AG10803 (cell line): ENCODE results near the gene S1PR4.

Experiments used
- DNase-seq: peaks from one replicate; pipeline ENCODE4 v3.0.0; 2010; ENCODE audit warnings: low read depth
- H3K4me3 ChIP-seq: 2 replicates; pipeline ENCODE4 v1.5.1; 2011; ENCODE audit warnings: mild to moderate bottlenecking, low read length, control low read depth
- CTCF ChIP-seq: conservative IDR thresholded peaks from 2 replicates; pipeline ENCODE4 v1.5.1; 2011; ENCODE audit warnings: mild to moderate bottlenecking, low read length, control low read depth, inconsistent platforms

Gene S1PR4

DNA sequence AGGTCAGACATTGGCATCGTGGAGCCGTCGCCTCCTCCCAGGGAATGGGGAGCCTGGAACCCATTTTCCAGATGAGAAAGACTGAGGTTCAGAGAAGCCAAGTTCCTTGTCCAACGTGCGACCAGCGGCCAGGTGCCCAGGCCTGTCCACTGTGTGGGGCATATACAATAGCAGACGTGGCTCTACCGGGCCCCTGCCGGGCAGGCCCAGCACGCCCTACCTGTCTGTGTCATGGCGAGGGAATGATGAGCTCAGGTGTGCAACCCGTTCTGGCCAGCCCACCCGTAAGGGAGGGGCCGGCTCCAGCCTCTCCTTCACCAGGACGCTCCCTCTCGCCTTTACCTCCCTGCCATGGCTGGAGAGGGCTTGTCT, 41.9 kb upstream of the S1PR4 start:
- H3K4me3 ChIP-seq, result no peak overlapping the region
- TF ChIP-seq CTCF, result no peak

GRCh38 chr19:3137119-3137518, 41.5 kb upstream of the S1PR4 start:
- TF ChIP-seq CTCF, result no peak
- no peak for DNase-seq
- no peak overlapping the region for H3K4me3 ChIP-seq

More for the DNA sequence above, 41.9 kb upstream of the S1PR4 start:
- no peak for DNase-seq

- TF ChIP-seq CTCF, result no peak
- no peak overlapping the region for H3K4me3 ChIP-seq
- DNase-seq, result no peak
These were observed 40.3 kb upstream of the S1PR4 start for GRCh38 chr19:3138268-3138667.

GRCh38 chr19:3140667-3141038, 37.9 kb upstream of the S1PR4 start:
- DNase-seq, result no peak
- TF ChIP-seq CTCF, result no peak
- H3K4me3 ChIP-seq, result no peak overlapping the region

DNA sequence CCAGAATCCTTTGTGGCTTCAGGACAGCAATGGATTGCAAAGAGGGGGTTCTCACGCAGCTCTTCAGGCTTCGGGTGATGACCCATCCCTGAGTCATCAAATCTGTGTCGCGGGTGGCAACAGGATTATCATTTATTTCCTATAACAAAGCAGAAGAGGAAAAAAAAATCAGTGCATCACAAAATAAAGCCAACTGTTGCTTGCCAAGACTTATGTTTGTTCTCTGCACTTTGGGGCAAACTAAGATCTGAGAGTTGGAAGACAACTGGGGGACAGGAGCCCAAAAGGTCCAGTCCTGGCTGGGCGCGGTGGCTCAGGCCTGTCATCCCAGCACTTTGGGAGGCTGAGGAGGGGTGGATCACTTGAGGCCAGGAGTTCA, 36.3 kb upstream of the S1PR4 start:
- no peak for TF ChIP-seq CTCF
- H3K4me3 ChIP-seq, result no peak overlapping the region
- peak; percentile 90 for DNase-seq

DNA sequence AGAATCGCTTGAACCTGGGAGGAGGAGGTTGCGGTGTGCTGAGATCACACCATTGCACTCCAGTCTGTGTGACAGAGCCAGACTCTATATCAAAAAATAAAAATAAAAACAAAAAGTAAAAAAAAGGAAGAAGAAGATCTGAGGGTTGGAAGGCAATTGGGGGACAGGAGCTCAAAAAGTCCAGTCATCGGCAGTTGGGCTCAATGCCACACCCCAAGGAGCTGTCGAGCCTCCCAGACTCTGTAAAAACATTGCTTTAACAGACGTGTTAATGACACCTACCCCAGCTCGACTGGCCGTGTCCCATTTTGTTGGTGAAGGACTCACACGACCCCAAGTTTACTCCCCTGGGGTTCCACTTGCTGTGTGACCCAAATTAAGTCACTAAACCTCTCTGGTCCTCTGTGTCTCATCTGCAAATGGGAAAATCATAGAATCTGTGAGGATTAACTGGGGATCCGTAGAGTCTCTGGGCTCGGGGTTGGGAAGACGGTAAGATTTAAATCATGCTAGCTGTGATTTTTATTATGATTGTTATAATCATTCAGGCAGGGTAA, 35.7 kb upstream of the S1PR4 start:
- no peak for TF ChIP-seq CTCF
- no peak overlapping the region for H3K4me3 ChIP-seq
- DNase-seq, result no peak

DNA sequence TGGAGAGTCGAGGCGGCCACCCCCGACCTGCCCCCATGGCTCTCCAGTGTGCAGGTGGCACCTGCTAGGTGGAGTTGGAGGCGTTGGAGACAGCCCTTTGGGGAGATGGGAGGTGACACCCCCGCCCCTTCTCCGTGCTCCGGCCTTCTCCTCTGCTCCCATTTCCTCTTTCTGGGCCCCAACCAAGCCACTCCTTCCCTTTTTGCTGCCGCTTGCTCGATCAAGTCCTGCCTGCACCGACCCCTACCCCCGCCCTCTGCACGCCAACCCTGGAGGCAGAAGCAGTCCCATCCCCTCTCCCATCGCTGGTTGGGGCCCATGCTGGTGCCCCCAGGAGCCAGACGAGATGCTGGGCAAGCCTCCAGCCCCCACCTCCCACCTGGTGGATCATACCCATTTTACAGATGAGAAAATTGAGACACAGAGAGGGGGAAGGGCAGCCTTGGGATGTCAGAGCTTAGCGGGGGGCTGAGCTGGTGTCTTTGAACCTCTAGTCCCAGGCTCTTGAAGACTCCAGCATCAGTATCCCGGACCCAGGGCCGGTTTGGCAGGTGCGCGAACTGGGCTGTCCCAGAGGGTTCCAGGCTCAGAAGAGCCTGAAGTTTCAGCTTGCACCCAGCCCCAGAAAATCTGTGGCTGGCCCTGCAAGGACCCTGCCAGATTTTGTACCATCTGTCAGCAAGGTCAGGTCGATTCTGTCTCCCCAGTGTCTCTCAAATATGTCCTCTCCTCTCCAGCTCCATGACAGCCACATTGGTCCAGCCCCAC, 32.5 kb upstream of the S1PR4 start:
- no peak for DNase-seq
- H3K4me3 ChIP-seq, result no peak overlapping the region
- no peak for TF ChIP-seq CTCF
